Left ventricle myocardium inferior (tissue), 1 donor: Measurements from ENCODE around the gene VGLL2. TPM values are rescaled to one million over a fixed set of nuclear protein-coding genes. Genes with fewer than 3 reads are reported as not detected.

Source experiments
- DNase-seq: peaks from one replicate; pipeline ENCODE4 v3.0.0-alpha.2; 2020
- H3K27ac ChIP-seq: fragments of 200-600 bp; replicated peaks from 2 replicates; pipeline ENCODE4 v1.8.0; 2021
- H3K27me3 ChIP-seq: fragments of 200-600 bp; 2 replicates; pipeline ENCODE4 v1.8.0; 2021; ENCODE audit warnings: low read depth
- H3K36me3 ChIP-seq: fragments of 200-600 bp; 2 replicates; pipeline ENCODE4 v1.8.0; 2021
- H3K4me1 ChIP-seq: fragments of 200-600 bp; 2 replicates; pipeline ENCODE4 v1.8.0; 2021
- H3K4me3 ChIP-seq: fragments of 200-600 bp; 2 replicates; pipeline ENCODE4 v1.8.0; 2021; ENCODE audit warnings: mild to moderate bottlenecking, moderate library complexity
- H3K9me3 ChIP-seq: fragments of 200-600 bp; replicated peaks from 2 replicates; pipeline ENCODE4 v1.8.0; 2021
- intact Hi-C: fragments of 100-400 bp; cut with micrococcal nuclease; formaldehyde crosslinking; loops from one replicate; pipeline ENCODE4 v1.11.0; 2022
- total RNA-seq: library from RNA; stranded (reverse); fragmentation: NEBNext Ultra II Directional; extraction: Animal tissue kit (Norgen Biotek cat#: 25700); gene quantifications from one replicate; pipeline ENCODE4 v1.2.1, GENCODE V29; 2021
- TF ChIP-seq, protein P1 (sequence below): fragments of 200-600 bp; IDR thresholded peaks from 2 replicates; pipeline ENCODE4 v1.8.0; 2021; ENCODE audit warnings: antibody characterized with exemption, mild to moderate bottlenecking, borderline replicate concordance
- donor health status: DM: no; HTN: yes; CAD: no; lungs with severe emphysema.

Gene VGLL2
- total RNA-seq, 1 donor from 2014 or later, result 2.4 TPM

DNA sequence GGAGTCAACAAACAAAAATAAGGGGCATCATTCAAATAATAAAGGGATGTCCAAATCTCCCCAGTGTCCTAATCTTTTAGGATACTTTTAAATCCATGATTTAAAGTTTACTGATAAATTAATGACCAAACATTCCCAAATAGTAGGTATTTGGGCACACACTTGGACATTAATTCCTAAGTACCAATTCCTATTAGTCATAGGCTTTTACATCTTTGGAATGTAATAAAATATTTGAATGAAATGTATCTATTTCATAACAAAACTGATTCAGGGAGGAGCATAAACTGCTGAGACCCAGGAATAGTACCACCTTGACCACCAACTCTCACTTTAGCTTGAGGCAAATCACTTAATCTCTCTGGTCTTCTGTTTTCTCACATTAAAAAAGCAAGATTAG, 44.3 kb downstream of the VGLL2 start:
- TF ChIP-seq, protein P1, sequence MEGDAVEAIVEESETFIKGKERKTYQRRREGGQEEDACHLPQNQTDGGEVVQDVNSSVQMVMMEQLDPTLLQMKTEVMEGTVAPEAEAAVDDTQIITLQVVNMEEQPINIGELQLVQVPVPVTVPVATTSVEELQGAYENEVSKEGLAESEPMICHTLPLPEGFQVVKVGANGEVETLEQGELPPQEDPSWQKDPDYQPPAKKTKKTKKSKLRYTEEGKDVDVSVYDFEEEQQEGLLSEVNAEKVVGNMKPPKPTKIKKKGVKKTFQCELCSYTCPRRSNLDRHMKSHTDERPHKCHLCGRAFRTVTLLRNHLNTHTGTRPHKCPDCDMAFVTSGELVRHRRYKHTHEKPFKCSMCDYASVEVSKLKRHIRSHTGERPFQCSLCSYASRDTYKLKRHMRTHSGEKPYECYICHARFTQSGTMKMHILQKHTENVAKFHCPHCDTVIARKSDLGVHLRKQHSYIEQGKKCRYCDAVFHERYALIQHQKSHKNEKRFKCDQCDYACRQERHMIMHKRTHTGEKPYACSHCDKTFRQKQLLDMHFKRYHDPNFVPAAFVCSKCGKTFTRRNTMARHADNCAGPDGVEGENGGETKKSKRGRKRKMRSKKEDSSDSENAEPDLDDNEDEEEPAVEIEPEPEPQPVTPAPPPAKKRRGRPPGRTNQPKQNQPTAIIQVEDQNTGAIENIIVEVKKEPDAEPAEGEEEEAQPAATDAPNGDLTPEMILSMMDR, result no peak
- no peaks in the 10 kb centered on the region for H3K9me3 ChIP-seq
- H3K27ac ChIP-seq, result no peak overlapping the region
- DNase-seq, result no peak
- no peaks in the 10 kb centered on the region for H3K4me1 ChIP-seq
- intact Hi-C loops, result loop anchor here (10.0 kb wide), 1 partner anchor 335 kb away; no protein-coding TSS in a partner anchor
- no peaks in the 10 kb centered on the region for H3K27me3 ChIP-seq
- H3K4me3 ChIP-seq, result no peak overlapping the region
- no peaks in the 10 kb centered on the region for H3K36me3 ChIP-seq

DNA sequence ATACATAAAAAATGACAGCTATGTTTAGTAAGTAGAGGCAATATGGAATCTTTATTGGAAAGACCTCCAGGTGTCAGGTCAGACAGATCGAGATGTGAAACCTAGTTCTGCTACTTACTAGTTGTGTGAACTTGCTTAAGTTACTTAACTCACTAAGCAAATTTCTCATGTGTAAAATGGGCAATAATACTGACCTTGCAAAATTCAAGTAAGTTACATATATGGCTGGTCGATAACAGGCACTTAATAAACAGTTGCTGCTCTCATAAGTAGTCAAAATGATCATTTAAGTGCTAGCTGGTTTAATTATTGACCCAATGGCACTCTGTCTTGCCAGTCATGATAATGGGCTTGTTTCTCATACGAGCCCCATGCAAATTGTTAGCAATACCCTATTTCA, 46.0 kb downstream of the VGLL2 start:
- H3K27ac ChIP-seq, result no peak overlapping the region
- H3K4me1 ChIP-seq, result no peaks in the 10 kb centered on the region
- H3K4me3 ChIP-seq, result no peak overlapping the region
- no peak for DNase-seq
- TF ChIP-seq, protein P1, result no peak
- H3K27me3 ChIP-seq, result peaks cover 3% of the 10 kb centered on the region
- no peaks in the 10 kb centered on the region for H3K36me3 ChIP-seq
- H3K9me3 ChIP-seq, result no peaks in the 10 kb centered on the region
- intact Hi-C loops, result loop anchor here (10.0 kb wide), 1 partner anchor 337 kb away; no protein-coding TSS in a partner anchor

DNA sequence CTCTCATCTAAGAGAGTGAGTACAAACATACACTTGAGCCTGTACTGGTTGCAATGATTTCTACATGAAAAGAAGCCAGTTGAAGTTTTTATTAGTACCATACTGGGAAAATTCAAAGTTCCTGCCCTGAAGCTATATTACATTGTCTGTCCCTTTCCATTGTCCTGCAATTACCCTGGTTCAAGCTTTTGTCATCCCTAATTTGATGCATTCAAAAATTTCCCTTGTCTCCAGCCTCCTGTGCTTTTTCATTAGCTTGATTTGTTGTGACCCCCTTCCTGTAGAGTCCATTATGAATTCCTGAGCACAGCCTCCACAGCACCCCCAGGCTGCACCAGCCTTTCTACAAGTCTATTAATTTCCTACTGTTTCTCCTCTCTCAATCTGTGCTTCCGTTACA, 46.4 kb downstream of the VGLL2 start:
- no peak overlapping the region for H3K4me3 ChIP-seq
- no peaks in the 10 kb centered on the region for H3K4me1 ChIP-seq
- peaks cover 6% of the 10 kb centered on the region for H3K27me3 ChIP-seq
- intact Hi-C loops, result loop anchor here (10.0 kb wide), 1 partner anchor 337 kb away; no protein-coding TSS in a partner anchor
- no peaks in the 10 kb centered on the region for H3K9me3 ChIP-seq
- TF ChIP-seq, protein P1, result no peak
- no peak overlapping the region for H3K27ac ChIP-seq
- no peaks in the 10 kb centered on the region for H3K36me3 ChIP-seq
- DNase-seq, result no peak

DNA sequence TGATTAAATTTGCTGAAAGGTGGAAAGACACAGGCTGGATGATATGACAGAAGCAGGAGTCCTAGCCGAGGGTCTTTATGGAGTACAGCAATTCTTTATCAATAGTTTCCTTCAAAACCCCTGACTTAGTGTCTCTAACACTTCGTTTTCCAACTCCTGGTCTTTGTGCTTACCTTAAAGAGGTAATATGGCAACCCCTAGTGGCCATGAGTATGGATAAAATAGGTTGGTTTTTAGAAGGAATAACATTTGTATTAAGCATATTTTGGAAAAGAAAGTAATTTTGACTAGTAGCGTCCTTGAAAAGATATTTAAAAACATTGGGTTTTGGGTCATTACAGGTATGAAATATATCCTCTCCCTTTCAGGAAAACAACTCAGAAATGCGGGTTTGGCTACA, 51.9 kb downstream of the VGLL2 start:
- Histone ChIP-seq H3K36me3 (no peaks in the 10 kb centered on the region), H3K4me1 (no peaks in the 10 kb centered on the region), H3K4me3 (no peak overlapping the region), H3K27me3 (peaks cover 11% of the 10 kb centered on the region), H3K27ac (no peak overlapping the region), H3K9me3 (no peaks in the 10 kb centered on the region)
- TF ChIP-seq, protein P1, result peak; percentile 56
- no peak for DNase-seq
- intact Hi-C loops, result loop anchor here (10.0 kb wide), 1 partner anchor 342 kb away; no protein-coding TSS in a partner anchor

Other genes starting within 250 kb of the VGLL2 start
- 0.08 TPM for gene ROS1, start 160.4 kb downstream of the VGLL2 start, total RNA-seq
- 5.5 TPM for gene DCBLD1, start 217.1 kb downstream of the VGLL2 start, total RNA-seq